ENCODE data around the gene ATPAF2.

Gene ATPAF2

GRCh38 chr17:18045691-18046350 is 6.9 kb upstream of the ATPAF2 start:
- no peak for ATAC-seq
- Mint-ChIP-seq H3K27ac (no peak overlapping the region), H3K9me3 (no peaks in the 10 kb centered on the region), H3K4me3 (no peak overlapping the region), H3K4me1 (peaks cover 23% of the 10 kb centered on the region), H3K27me3 (no peaks in the 10 kb centered on the region)
- no peak for DNase-seq

GRCh38 chr17:18044609-18045008 is 5.6 kb upstream of the ATPAF2 start:
- peaks cover 33% of the 10 kb centered on the region for H3K4me1 Mint-ChIP-seq
- DNase-seq (no peak), ATAC-seq (no peak)
- no peaks in the 10 kb centered on the region for H3K27me3 Mint-ChIP-seq
- H3K27ac Mint-ChIP-seq = no peak overlapping the region
- H3K4me3 Mint-ChIP-seq = no peak overlapping the region
- no peaks in the 10 kb centered on the region for H3K9me3 Mint-ChIP-seq

- H3K27me3 Mint-ChIP-seq = no peaks in the 10 kb centered on the region
- H3K9me3 Mint-ChIP-seq = no peaks in the 10 kb centered on the region
- ATAC-seq (no peak), DNase-seq (no peak)
- peaks cover 33% of the 10 kb centered on the region for H3K4me1 Mint-ChIP-seq
- H3K27ac Mint-ChIP-seq = no peak overlapping the region
- no peak overlapping the region for H3K4me3 Mint-ChIP-seq
These were observed 4.5 kb upstream of the ATPAF2 start for GRCh38 chr17:18043491-18043890.

GRCh38 chr17:18042983-18043382 is 4.0 kb upstream of the ATPAF2 start:
- Mint-ChIP-seq H3K4me3 (no peak overlapping the region), H3K27me3 (no peaks in the 10 kb centered on the region), H3K9me3 (no peaks in the 10 kb centered on the region), H3K27ac (no peak overlapping the region), H3K4me1 (peaks cover 38% of the 10 kb centered on the region)
- ATAC-seq (no peak), DNase-seq (no peak)

GRCh38 chr17:18041776-18042175 is 2.8 kb upstream of the ATPAF2 start:
- peaks cover 50% of the 10 kb centered on the region for H3K4me1 Mint-ChIP-seq
- peak overlapping the region in 1 of 2 donors; percentile 97 for H3K4me3 Mint-ChIP-seq
- no peaks in the 10 kb centered on the region for H3K9me3 Mint-ChIP-seq
- no peaks in the 10 kb centered on the region for H3K27me3 Mint-ChIP-seq
- DNase-seq = no peak
- no peak for ATAC-seq
- H3K27ac Mint-ChIP-seq = peak overlapping the region in 1 of 2 donors; percentile 50

- no peaks in the 10 kb centered on the region for H3K27me3 Mint-ChIP-seq
- no peaks in the 10 kb centered on the region for H3K9me3 Mint-ChIP-seq
- peak overlapping the region; percentile 92 to 97 for H3K4me3 Mint-ChIP-seq
- ATAC-seq (no peak), DNase-seq (no peak)
- H3K4me1 Mint-ChIP-seq = peaks cover 58% of the 10 kb centered on the region
- peak overlapping the region; percentile 94 to 96 for H3K27ac Mint-ChIP-seq
These were observed 1.4 kb upstream of the ATPAF2 start for GRCh38 chr17:18040261-18040858.

GRCh38 chr17:18039535-18040260 is 730 bp upstream of the ATPAF2 start:
- Mint-ChIP-seq H3K27ac (peak overlapping the region; percentile 95 to 96), H3K4me3 (peak overlapping the region; percentile 97 to 98), H3K27me3 (no peaks in the 10 kb centered on the region), H3K4me1 (peaks cover 58% of the 10 kb centered on the region), H3K9me3 (no peaks in the 10 kb centered on the region)
- DNase-seq = peak; percentile 40 to 55
- ATAC-seq = peak; percentile 34

- H3K27ac Mint-ChIP-seq = peak overlapping the region; percentile 30 to 86
- H3K4me1 Mint-ChIP-seq = peaks cover 69% of the 10 kb centered on the region
- peak; percentile 49 for ATAC-seq
- H3K4me3 Mint-ChIP-seq = peak overlapping the region; percentile 82 to 98
- peak; percentile 38 to 47 for DNase-seq
- no peaks in the 10 kb centered on the region for H3K9me3 Mint-ChIP-seq
- H3K27me3 Mint-ChIP-seq = no peaks in the 10 kb centered on the region
These were observed 668 bp downstream of the ATPAF2 start for GRCh38 chr17:18038149-18038850.

GRCh38 chr17:18037486-18037885 is 1.5 kb downstream of the ATPAF2 start:
- no peak for DNase-seq
- Mint-ChIP-seq H3K4me1 (peaks cover 70% of the 10 kb centered on the region), H3K4me3 (peak overlapping the region; percentile 82 to 98), H3K27ac (no peak overlapping the region), H3K9me3 (no peaks in the 10 kb centered on the region), H3K27me3 (no peaks in the 10 kb centered on the region)
- no peak for ATAC-seq

- ATAC-seq (no peak), DNase-seq (no peak)
- Mint-ChIP-seq H3K9me3 (no peaks in the 10 kb centered on the region), H3K4me3 (no peak overlapping the region), H3K27me3 (no peaks in the 10 kb centered on the region), H3K4me1 (peaks cover 60% of the 10 kb centered on the region), H3K27ac (no peak overlapping the region)
These were observed 3.3 kb downstream of the ATPAF2 start for GRCh38 chr17:18035704-18036103.

- Mint-ChIP-seq H3K27ac (no peak overlapping the region), H3K27me3 (no peaks in the 10 kb centered on the region), H3K4me3 (no peak overlapping the region), H3K4me1 (peaks cover 52% of the 10 kb centered on the region), H3K9me3 (no peaks in the 10 kb centered on the region)
- ATAC-seq = peak; percentile 84
- peak; percentile 30 to 52 for DNase-seq
These were observed 5.4 kb downstream of the ATPAF2 start for GRCh38 chr17:18033442-18034099.

GRCh38 chr17:18031955-18032354 is 7.0 kb downstream of the ATPAF2 start:
- DNase-seq (no peak), ATAC-seq (no peak)
- Mint-ChIP-seq H3K27me3 (no peaks in the 10 kb centered on the region), H3K4me1 (peaks cover 38% of the 10 kb centered on the region), H3K9me3 (no peaks in the 10 kb centered on the region), H3K27ac (no peak overlapping the region), H3K4me3 (no peak overlapping the region)

- Mint-ChIP-seq H3K27me3 (no peaks in the 10 kb centered on the region), H3K4me3 (no peak overlapping the region), H3K9me3 (no peaks in the 10 kb centered on the region), H3K27ac (no peak overlapping the region), H3K4me1 (peaks cover 48% of the 10 kb centered on the region)
- no peak for DNase-seq
- no peak for ATAC-seq
These were observed 9.9 kb downstream of the ATPAF2 start for GRCh38 chr17:18028952-18029540.

GRCh38 chr17:18028114-18028951 is 10.6 kb downstream of the ATPAF2 start:
- Mint-ChIP-seq H3K27me3 (no peaks in the 10 kb centered on the region), H3K9me3 (no peaks in the 10 kb centered on the region), H3K27ac (peak overlapping the region in 1 of 2 donors; percentile 48), H3K4me1 (peaks cover 41% of the 10 kb centered on the region), H3K4me3 (no peak overlapping the region)
- no peak for ATAC-seq
- no peak for DNase-seq

Measured in stimulated activated naive CD8-positive, alpha-beta T cell treated with anti-CD3 and anti-CD28 coated beads, Interleukin-15, amount 100 ng/mL, for 72 hours (primary cell).